OCI-LY3 (cell line): ENCODE data around the gene CTSW.
A peak's percentile ranks its signal among the peaks of the same experiment; 100 is the strongest.

Experiments used
- H2AFZ ChIP-seq: fragments of 200-600, 300-600 bp; shearing (Covaris generic); 2 replicates; pipeline ENCODE4 v1.6.0; 2014; ENCODE audit warnings: antibody characterized with exemption, low read depth, low read length
- H3K27ac ChIP-seq: fragments of 200-600, 300-600 bp; sonication (generic); 2 replicates; pipeline ENCODE4 v1.5.1; 2014; ENCODE audit warnings: mild to moderate bottlenecking, low read length, moderate library complexity, mixed read lengths
- H3K27me3 ChIP-seq: fragments of 200-600, 300-600 bp; sonication (generic); 2 replicates; pipeline ENCODE4 v1.6.1; 2014; ENCODE audit warnings: low read depth, low read length, mixed read lengths
- H3K36me3 ChIP-seq: fragments of 200-600, 300-600 bp; sonication (generic); replicated peaks from 2 replicates; pipeline ENCODE3; 2014; ENCODE audit warnings: low read depth, low read length, mixed read lengths
- H3K4me1 ChIP-seq: fragments of 300-600, 200-600 bp; sonication (generic); 2 replicates; pipeline ENCODE4 v1.6.1; 2014; ENCODE audit warnings: low read length, mixed read lengths
- H3K4me2 ChIP-seq: fragments of 200-600, 300-600 bp; sonication (generic); 2 replicates; pipeline ENCODE4 v1.6.1; 2014; ENCODE audit warnings: low read length, mixed read lengths
- H3K4me3 ChIP-seq: fragments of 300-600, 200-600 bp; sonication (generic); 2 replicates; pipeline ENCODE4 v1.5.1; 2014; ENCODE audit warnings: antibody characterized with exemption, mild to moderate bottlenecking, low read length, moderate library complexity
- H3K79me2 ChIP-seq: fragments of 300-600, 200-600 bp; shearing (Covaris generic); 2 replicates; pipeline ENCODE4 v1.6.1; 2014; ENCODE audit warnings: mild to moderate bottlenecking, low read length, mixed read lengths
- H3K9ac ChIP-seq: fragments of 300-600, 200-600 bp; shearing (Covaris generic); 2 replicates; pipeline ENCODE4 v1.6.0; 2014; ENCODE audit warnings: mild to moderate bottlenecking, low read length, moderate library complexity
- H3K9me3 ChIP-seq: fragments of 200-600, 300-600 bp; shearing (Covaris generic); 2 replicates; pipeline ENCODE4 v1.6.1; 2014; ENCODE audit warnings: low read length, mixed read lengths; ENCODE audit not compliant: insufficient read depth
- H4K20me1 ChIP-seq: fragments of 200-600, 300-600 bp; sonication (generic); 2 replicates; pipeline ENCODE4 v1.6.1; 2016; ENCODE audit warnings: low read length, mixed read lengths; ENCODE audit not compliant: insufficient read depth
- CTCF ChIP-seq: fragments of 200-600, 300-600 bp; sonication (generic); IDR thresholded peaks from 2 replicates; pipeline ENCODE4 v1.5.1; 2014; ENCODE audit warnings: antibody characterized with exemption, low read length, low read depth
- EZH2phosphoT487 ChIP-seq: fragments of 200-600 bp; shearing (Covaris generic); IDR thresholded peaks from 2 replicates; pipeline ENCODE4 v1.6.1; 2018; ENCODE audit warnings: antibody characterized with exemption, mixed run types, low read depth

The CTSW gene

GRCh38 chr11:65849366-65849765, 30.3 kb upstream of the CTSW start:
- TF ChIP-seq CTCF (no peak), EZH2phosphoT487 (no peak)
- Histone ChIP-seq H3K4me2 (no peak overlapping the region), H4K20me1 (peaks cover 13% of the 10 kb centered on the region), H3K9ac (no peak overlapping the region), H3K4me3 (no peak overlapping the region), H3K36me3 (peaks cover 35% of the 10 kb centered on the region), H3K9me3 (no peaks in the 10 kb centered on the region), H3K27ac (no peak overlapping the region), H3K27me3 (0 out of 2 replicates have a peak, but pooled peaks cover 3% of the 10 kb centered on the region), H3K4me1 (no peaks in the 10 kb centered on the region), H2AFZ (no peak overlapping the region), H3K79me2 (peaks cover 7% of the 10 kb centered on the region)

- Histone ChIP-seq H3K4me3 (no peak overlapping the region), H3K79me2 (peaks cover 11% of the 10 kb centered on the region), H4K20me1 (peaks cover 18% of the 10 kb centered on the region), H3K4me2 (no peak overlapping the region), H3K9ac (no peak overlapping the region), H2AFZ (no peak overlapping the region), H3K27ac (no peak overlapping the region), H3K27me3 (0 out of 2 replicates have a peak, but pooled peaks cover 3% of the 10 kb centered on the region), H3K9me3 (no peaks in the 10 kb centered on the region), H3K36me3 (peaks cover 39% of the 10 kb centered on the region), H3K4me1 (no peaks in the 10 kb centered on the region)
- TF ChIP-seq EZH2phosphoT487 (no peak), CTCF (no peak)
Observed at GRCh38 chr11:65849771-65850216, 29.8 kb upstream of the CTSW start.

GRCh38 chr11:65850217-65851082, 29.2 kb upstream of the CTSW start:
- peaks cover 18% of the 10 kb centered on the region for H3K79me2 ChIP-seq
- no peak overlapping the region for H3K9ac ChIP-seq
- no peak overlapping the region for H3K27ac ChIP-seq
- H3K4me3 ChIP-seq: no peak overlapping the region
- no peaks in the 10 kb centered on the region for H3K4me1 ChIP-seq
- H2AFZ ChIP-seq: no peak overlapping the region
- H4K20me1 ChIP-seq: peaks cover 24% of the 10 kb centered on the region
- no peaks in the 10 kb centered on the region for H3K9me3 ChIP-seq
- peaks cover 44% of the 10 kb centered on the region for H3K36me3 ChIP-seq
- H3K4me2 ChIP-seq: no peak overlapping the region
- 0 out of 2 replicates have a peak, but pooled peaks cover 3% of the 10 kb centered on the region for H3K27me3 ChIP-seq
- TF ChIP-seq EZH2phosphoT487: no peak
- no peak for TF ChIP-seq CTCF

- peaks cover 2% of the 10 kb centered on the region for H3K4me1 ChIP-seq
- H3K79me2 ChIP-seq: peaks cover 25% of the 10 kb centered on the region
- H3K4me2 ChIP-seq: no peak overlapping the region
- no peak overlapping the region for H3K4me3 ChIP-seq
- no peak overlapping the region for H3K27ac ChIP-seq
- no peak for TF ChIP-seq EZH2phosphoT487
- TF ChIP-seq CTCF: peak; percentile 55
- peaks cover 51% of the 10 kb centered on the region for H3K36me3 ChIP-seq
- H3K9me3 ChIP-seq: no peaks in the 10 kb centered on the region
- H4K20me1 ChIP-seq: peaks cover 31% of the 10 kb centered on the region
- H2AFZ ChIP-seq: no peak overlapping the region
- no peak overlapping the region for H3K9ac ChIP-seq
- 0 out of 2 replicates have a peak, but pooled peaks cover 3% of the 10 kb centered on the region for H3K27me3 ChIP-seq
Observed at GRCh38 chr11:65851083-65851579, 28.5 kb upstream of the CTSW start.
